Keratinocyte (primary cell): Measurements from ENCODE around the gene SRPX. TPM values are rescaled to one million over a fixed set of nuclear protein-coding genes. Genes with fewer than 3 reads are reported as not detected.

Experiments used
- DNase-seq: peaks from one replicate; pipeline ENCODE4 v3.0.0-alpha.2; 2011; ENCODE audit warnings: low read depth, missing footprints, low spot score
- FAIRE-seq: peaks from 2 replicates; lab custom pipeline; 2011; peaks lifted over from hg19 to GRCh38; lab: Jason Lieb, UNC
- H2AFZ ChIP-seq: 2 replicates; pipeline ENCODE4 v1.6.0; 2012; ENCODE audit warnings: low read length, control low read depth, inconsistent platforms; ENCODE audit not compliant: control insufficient read depth
- H3K27ac ChIP-seq: 2 replicates; pipeline ENCODE4 v1.5.1; 2011; ENCODE audit warnings: low read length; ENCODE audit not compliant: control insufficient read depth, insufficient read depth
- H3K27me3 ChIP-seq: 3 replicates; pipeline ENCODE4 v1.6.0; 2011; ENCODE audit warnings: low read length; ENCODE audit not compliant: control insufficient read depth, insufficient read depth; ENCODE audit errors: extremely low read depth
- H3K36me3 ChIP-seq, 2 experiments: 2 replicates in 1 of 2; 3 replicates in 1 of 2; pipeline ENCODE4 v1.5.1; 2011; ENCODE audit warnings: low read length in 2 of 2, mild to moderate bottlenecking in 1 of 2; ENCODE audit not compliant: control insufficient read depth in 2 of 2, insufficient read depth in 2 of 2; ENCODE audit errors: extremely low read depth in 1 of 2
- H3K4me1 ChIP-seq: 3 replicates; pipeline ENCODE4 v1.5.1; 2011; ENCODE audit warnings: low read length; ENCODE audit not compliant: control insufficient read depth, insufficient read depth; ENCODE audit errors: extremely low read depth
- H3K4me2 ChIP-seq: 3 replicates; pipeline ENCODE4 v1.6.0; 2011; ENCODE audit warnings: low read depth, low read length; ENCODE audit not compliant: control insufficient read depth, insufficient read depth; ENCODE audit errors: extremely low read depth
- H3K4me3 ChIP-seq, 3 experiments: fragments of 200-600 bp in 1 of 3; sonication (generic) in 1 of 3; 2 replicates in 2 of 3; 3 replicates in 1 of 3; pipeline ENCODE4 v1.5.1; 2011 to 2016; ENCODE audit warnings: low read length in 3 of 3, mild to moderate bottlenecking in 3 of 3, control low read depth in 2 of 3, inconsistent platforms in 1 of 3, low read depth in 1 of 3, mixed read lengths in 1 of 3, mixed run types in 1 of 3, moderate library complexity in 1 of 3; ENCODE audit not compliant: control insufficient read depth in 2 of 3, insufficient read depth in 2 of 3; ENCODE audit errors: extremely low read depth in 1 of 3
- H3K79me2 ChIP-seq: 2 replicates; pipeline ENCODE4 v1.6.0; 2012; ENCODE audit warnings: low read length; ENCODE audit not compliant: control insufficient read depth, insufficient read depth
- H3K9ac ChIP-seq: 3 replicates; pipeline ENCODE4 v1.6.0; 2011; ENCODE audit warnings: low read length; ENCODE audit not compliant: control insufficient read depth, insufficient read depth; ENCODE audit errors: extremely low read depth
- H3K9me1 ChIP-seq: 3 replicates; pipeline ENCODE4 v1.6.0; 2011; ENCODE audit warnings: low read length; ENCODE audit not compliant: control insufficient read depth, insufficient read depth; ENCODE audit errors: extremely low read depth
- H3K9me3 ChIP-seq: 2 replicates; pipeline ENCODE4 v1.5.1; 2012; ENCODE audit warnings: low read depth, low read length; ENCODE audit not compliant: control insufficient read depth
- H4K20me1 ChIP-seq: 3 replicates; pipeline ENCODE4 v1.6.0; 2011; ENCODE audit warnings: low read length; ENCODE audit not compliant: control insufficient read depth, insufficient read depth; ENCODE audit errors: extremely low read depth
- CTCF ChIP-seq, 3 experiments: IDR thresholded peaks in 1 of 3; conservative IDR thresholded peaks in 1 of 3; optimal IDR thresholded peaks in 1 of 3; 2 replicates in 2 of 3; 3 replicates in 1 of 3; pipeline versions ENCODE3 to v1.5.1; 2011; ENCODE audit warnings: low read length in 3 of 3, mild to moderate bottlenecking in 3 of 3, moderate library complexity in 2 of 3, control low read depth in 1 of 3, inconsistent platforms in 1 of 3; ENCODE audit not compliant: insufficient read depth in 2 of 3; ENCODE audit errors: extremely low read depth in 1 of 3
- EZH2 ChIP-seq: IDR thresholded peaks from one replicate; pipeline ENCODE4 v1.6.1; 2012; ENCODE audit warnings: inconsistent platforms, mild to moderate bottlenecking, low read length, moderate library complexity
- dilution Hi-C: fragments of 300-500 bp; cut with MboI; formaldehyde crosslinking; loops from one replicate; pipeline ENCODE4 v1.7.0; 2020; ENCODE audit warnings: low sequenced_read_pairs; ENCODE audit not compliant: extremely low pct_ligation_motif_present
- polyA plus RNA-seq, 5 experiments: library from polyadenylated mRNA; depleted of rRNA in 3 of 5; stranded (reverse) in 3 of 5; stranded (forward) in 1 of 5; unstranded in 1 of 5; fragments of >200 nt; gene quantifications; 1 replicate in 1 of 5; 2 replicates in 3 of 5; 3 replicates in 1 of 5; pipeline versions ENCODE4 v1.2.1 to v1.2.3, GENCODE V29; 2011 to 2012; ENCODE audit warnings: missing spikeins in 2 of 5, low read depth in 1 of 5, low replicate concordance in 1 of 5

The SRPX gene
- polyA plus RNA-seq, 1 donor (not counting 4 experiments of a cell fraction or from before 2014, with no cell fraction given): 53.8 TPM

- TF ChIP-seq CTCF (optimal IDR thresholded peaks at IDR 0.05 in 1 of 3, IDR thresholded peaks at IDR 0.05 in 1 of 3, conservative IDR thresholded peaks at IDR 0.05 in 1 of 3; ENCODE audit: extremely low read depth in 1 of 3, insufficient read depth in 2 of 3, low read length in 3 of 3): no peak
- H3K9ac ChIP-seq: no peak overlapping the region
- no peaks in the 10 kb centered on the region for H3K79me2 ChIP-seq
- no peak overlapping the region for H3K27ac ChIP-seq
- H4K20me1 ChIP-seq: no peaks in the 10 kb centered on the region
- peaks cover 3% of the 10 kb centered on the region for H3K4me1 ChIP-seq
- DNase-seq (no peak), FAIRE-seq (no peak)
- H3K4me3 ChIP-seq: no peak overlapping the region
- dilution Hi-C loops: no loop called here
- H3K9me1 ChIP-seq: no peaks in the 10 kb centered on the region
- H3K36me3 ChIP-seq: no peaks in the 10 kb centered on the region
- H3K4me2 ChIP-seq: no peak overlapping the region
- no peak overlapping the region for H2AFZ ChIP-seq
- H3K9me3 ChIP-seq: no peaks in the 10 kb centered on the region
- H3K27me3 ChIP-seq: no peaks in the 10 kb centered on the region
Measured at GRCh38 chrX:38106991-38107655, 113.5 kb downstream of the SRPX start.

- no peaks in the 10 kb centered on the region for H3K79me2 ChIP-seq
- H3K4me2 ChIP-seq: no peak overlapping the region
- dilution Hi-C loops: no loop called here
- no peak overlapping the region for H3K4me3 ChIP-seq
- no peaks in the 10 kb centered on the region for H3K9me1 ChIP-seq
- H3K27me3 ChIP-seq: no peaks in the 10 kb centered on the region
- H3K4me1 ChIP-seq: peaks cover 3% of the 10 kb centered on the region
- H3K9ac ChIP-seq: no peak overlapping the region
- DNase-seq: no peak
- no peak overlapping the region for H3K27ac ChIP-seq
- no peak overlapping the region for H2AFZ ChIP-seq
- no peak for FAIRE-seq
- no peak for TF ChIP-seq CTCF (optimal IDR thresholded peaks at IDR 0.05 in 1 of 3, IDR thresholded peaks at IDR 0.05 in 1 of 3, conservative IDR thresholded peaks at IDR 0.05 in 1 of 3; ENCODE audit: extremely low read depth in 1 of 3, insufficient read depth in 2 of 3, low read length in 3 of 3)
- no peak for TF ChIP-seq EZH2
- no peaks in the 10 kb centered on the region for H3K9me3 ChIP-seq
- no peaks in the 10 kb centered on the region for H4K20me1 ChIP-seq
- H3K36me3 ChIP-seq: no peaks in the 10 kb centered on the region
Measured at GRCh38 chrX:38105216-38105725, 115.4 kb downstream of the SRPX start.
